Erythroblast (primary cell): Measurements from ENCODE around the gene DDO.
"Not testable (repeated sequence)": the region's sequence is repeated elsewhere in the genome, so short reads cannot be mapped to it uniquely, and the experiment has no call there.

Source experiments
- DNase-seq, 2 experiments: peaks; one replicate each; lab custom pipeline; 2025; lab: John Stamatoyannopoulos, UW
- GATA1 ChIP-seq: IDR thresholded peaks from 2 replicates; pipeline ENCODE4 v1.6.1; 2011; ENCODE audit warnings: low read depth, mild to moderate bottlenecking, control low read depth, low read length, moderate library complexity
- POLR2A ChIP-seq: IDR thresholded peaks from 2 replicates; pipeline ENCODE4 v1.6.1; 2011; ENCODE audit warnings: mild to moderate bottlenecking, low read length

The DDO gene

DNA sequence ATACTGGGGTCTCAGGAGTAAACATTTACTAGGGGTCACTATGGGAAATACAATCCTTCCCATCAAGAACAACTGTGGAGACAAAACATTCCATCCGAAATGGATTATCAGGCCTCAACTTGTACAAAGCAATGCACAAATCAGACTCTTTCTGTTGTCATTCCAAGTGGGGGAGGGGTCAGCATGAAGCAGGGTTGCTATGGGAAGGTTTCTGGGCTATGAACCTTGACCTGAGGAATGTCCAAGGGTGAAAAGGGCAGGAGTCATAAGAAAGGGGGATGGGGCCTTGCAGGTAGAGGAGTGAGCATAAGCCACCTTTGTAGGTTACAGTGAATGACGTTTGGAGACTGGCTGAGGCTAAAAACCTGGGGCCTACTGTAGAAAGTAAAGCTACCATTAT lies 60.4 kb downstream of the DDO start:
- DNase-seq, result no peak
- TF ChIP-seq GATA1 (no peak), POLR2A (no peak)

DNA sequence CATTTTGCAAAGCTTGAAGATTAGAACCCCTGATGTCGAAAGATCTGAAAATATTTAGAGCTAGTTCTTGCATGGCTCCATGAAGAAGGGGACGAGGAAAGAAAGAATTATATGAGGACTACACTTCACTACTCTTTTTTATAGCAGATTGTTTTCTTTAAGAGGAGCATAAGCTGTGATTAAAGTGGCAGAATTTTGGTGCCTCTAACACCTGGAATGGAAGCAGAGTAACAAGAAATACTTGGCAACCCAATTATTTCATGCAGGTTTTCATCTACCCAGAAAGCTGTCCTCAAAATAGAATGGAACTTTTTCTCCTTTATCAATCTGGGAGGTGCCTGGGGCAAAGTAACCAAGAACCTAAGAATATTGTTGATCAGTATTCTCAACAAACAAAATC lies 61.2 kb downstream of the DDO start:
- DNase-seq, result no peak
- TF ChIP-seq POLR2A, result no peak
- no peak for TF ChIP-seq GATA1

DNA sequence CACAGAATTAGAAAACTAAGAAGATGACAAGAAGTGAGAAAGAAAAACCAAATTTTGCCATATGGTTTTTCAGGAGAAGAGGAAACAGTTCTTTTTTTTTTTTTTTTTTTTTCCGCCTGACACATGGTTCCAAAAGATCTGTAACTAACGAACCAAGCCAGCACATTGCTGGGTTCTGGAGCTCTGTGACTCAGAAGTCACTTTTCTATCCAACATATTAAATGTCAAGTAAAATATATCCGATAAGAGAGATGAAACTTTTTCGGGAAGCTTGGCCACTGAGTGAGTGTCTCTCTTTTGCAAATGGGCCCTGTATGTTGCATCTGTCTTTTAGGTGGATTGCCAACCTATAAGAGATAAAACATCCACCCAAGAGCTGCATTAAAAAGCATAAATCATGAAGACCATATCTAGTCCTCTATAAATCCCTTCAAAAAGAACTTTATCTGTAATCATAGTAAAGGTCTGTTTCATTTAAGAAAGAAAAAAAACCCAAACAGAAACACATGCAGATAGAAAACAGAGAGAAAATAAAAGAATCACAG lies 61.8 kb downstream of the DDO start:
- TF ChIP-seq GATA1 (no peak), POLR2A (no peak)
- DNase-seq, result no peak

DNA sequence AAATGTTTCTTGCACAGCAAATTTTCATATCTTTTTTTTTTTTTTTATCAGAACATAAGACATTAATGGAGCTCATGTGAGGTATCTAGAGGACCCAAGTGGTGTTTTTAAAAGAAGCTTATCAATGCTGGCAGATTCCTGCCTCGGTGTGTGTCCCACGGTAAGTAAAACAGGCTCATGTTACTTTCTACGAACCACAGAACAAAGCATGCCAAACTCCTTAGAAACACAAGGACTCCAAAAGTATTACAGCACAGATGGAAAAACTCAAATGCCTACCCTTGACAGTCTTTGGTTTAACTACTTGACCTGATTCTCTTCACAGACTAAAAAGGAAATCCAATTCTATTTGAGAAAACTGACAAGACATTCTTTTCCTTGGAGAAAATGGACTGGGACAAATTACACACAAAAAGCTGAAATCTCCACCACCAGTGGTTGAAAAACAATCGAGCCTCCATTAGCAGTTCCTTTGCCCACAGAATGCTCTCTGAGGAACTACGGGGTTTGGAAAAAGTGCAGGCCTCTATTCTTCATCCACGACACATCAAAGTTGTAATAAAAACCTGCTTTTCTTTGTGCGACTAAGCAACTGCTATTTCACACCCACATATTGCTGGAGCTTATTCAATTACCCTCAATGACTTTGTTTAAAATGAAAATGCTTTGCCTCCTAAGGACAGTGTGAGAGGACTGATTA lies 62.7 kb downstream of the DDO start:
- no peak for DNase-seq
- TF ChIP-seq POLR2A, result no peak
- no peak for TF ChIP-seq GATA1

DNA sequence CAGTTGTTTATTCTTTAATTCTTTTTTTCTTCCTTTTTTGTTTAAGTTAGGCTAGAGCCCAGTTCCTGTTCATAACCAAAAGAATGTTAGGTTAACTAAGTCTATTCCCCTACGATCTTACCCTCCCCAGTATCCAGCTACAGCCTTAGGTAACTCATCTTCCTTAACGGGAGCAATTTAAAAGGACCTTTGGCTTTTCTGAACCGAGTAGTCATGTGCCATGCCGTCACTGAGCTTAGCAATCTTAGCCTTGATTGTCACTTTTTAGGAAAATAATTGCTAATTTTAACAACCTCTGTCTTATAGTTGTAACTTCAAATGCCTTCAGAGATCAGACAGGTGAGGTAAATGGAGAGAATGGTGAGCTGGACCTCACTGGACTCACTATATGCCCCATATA lies 63.4 kb downstream of the DDO start:
- DNase-seq, result no peak
- TF ChIP-seq GATA1 (no peak), POLR2A (no peak)

DNA sequence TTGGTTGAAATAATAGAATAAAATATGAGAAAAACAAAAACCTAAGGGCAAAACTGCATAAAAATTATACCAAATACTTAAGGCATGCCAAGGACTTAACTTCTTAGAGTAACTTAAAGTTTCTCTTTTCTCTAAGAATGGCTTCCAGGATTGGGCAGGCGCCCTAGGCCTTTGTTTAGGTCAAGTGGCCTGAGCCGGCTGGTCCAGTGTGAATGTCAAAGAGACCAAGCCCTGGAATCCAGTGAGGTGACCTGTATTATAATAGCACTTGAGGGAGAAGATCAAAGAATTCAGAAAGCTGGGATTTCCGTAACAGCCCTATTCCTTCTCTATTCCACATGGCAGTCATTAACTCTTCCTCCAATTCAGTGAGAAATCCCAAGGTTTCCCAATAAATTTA lies 63.8 kb downstream of the DDO start:
- no peak for TF ChIP-seq POLR2A
- TF ChIP-seq GATA1, result no peak
- DNase-seq, result no peak

DNA sequence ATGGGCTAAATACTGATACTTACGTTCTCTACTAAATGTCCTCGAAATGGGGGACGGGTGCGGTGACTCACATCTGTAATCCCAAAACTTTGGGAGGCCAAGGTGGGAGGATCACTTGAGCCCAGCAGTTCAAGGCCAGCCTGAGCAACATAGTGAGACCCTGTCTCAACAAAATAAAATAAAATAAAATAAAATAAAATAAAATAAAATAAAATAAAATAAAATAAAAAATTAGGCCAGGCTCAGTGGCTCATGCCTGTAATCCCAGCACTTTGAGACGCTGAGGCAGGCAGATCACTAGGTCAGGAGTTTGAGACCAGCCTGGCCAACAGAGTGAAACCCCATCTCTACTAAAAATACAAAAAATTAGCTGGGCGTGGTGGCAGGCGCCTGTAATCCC lies 64.8 kb downstream of the DDO start:
- not testable (repeated sequence) for DNase-seq

DNA sequence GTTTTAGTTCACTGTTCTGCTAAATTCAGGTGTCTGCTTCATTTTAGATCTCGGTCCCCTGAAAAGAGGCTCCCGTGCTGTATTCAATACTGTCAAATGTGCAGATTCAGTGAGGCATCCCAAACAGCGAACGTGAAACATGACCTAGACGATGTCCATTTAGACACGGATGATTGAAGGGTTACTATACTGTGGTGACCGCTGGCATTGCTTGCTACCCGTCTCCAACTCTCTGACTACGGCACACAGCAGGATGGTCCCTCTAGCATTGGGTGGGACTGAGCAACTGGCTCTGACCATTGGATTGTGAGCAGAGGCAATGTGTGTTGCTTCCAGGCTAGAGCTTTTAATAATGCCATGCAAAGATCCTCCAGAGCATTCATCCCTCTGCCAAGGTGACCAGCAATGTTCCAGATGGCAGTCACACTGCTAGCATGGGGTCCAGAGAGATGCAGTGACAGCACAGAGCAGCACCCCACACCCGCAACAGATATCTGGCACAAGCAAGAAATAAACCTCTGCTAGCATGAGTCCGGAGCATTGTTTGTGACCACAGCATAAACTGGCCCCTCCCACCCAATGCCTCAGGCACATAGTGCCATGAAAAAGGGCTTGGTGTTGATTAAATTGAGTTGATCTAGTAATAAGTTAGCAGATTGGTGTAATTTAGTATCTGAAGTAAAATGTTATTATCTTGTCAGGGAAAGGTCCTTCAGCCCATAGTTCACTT lies 66.2 kb downstream of the DDO start:
- TF ChIP-seq POLR2A, result no peak
- no peak for TF ChIP-seq GATA1
- DNase-seq, result no peak

DNA sequence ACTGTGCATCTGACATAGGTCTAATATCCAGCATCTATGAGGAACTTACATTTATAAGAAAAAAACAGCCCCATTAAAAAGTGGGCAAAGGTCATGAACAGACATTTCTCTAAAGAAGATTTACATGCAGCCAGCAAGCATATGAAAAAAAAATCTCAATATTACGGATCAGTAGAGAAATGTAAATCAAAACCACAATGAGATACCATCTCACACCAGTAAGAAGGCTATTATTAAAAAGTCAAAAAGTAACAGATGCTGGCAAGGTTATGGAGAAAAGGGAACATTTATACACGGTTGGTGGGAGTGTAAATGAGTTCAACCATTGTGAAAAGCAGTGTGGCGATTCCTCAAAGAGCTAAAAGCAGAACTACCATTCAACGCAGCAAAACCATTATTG lies 70.3 kb downstream of the DDO start:
- no peak for TF ChIP-seq GATA1
- no peak for TF ChIP-seq POLR2A
- no peak for DNase-seq

DNA sequence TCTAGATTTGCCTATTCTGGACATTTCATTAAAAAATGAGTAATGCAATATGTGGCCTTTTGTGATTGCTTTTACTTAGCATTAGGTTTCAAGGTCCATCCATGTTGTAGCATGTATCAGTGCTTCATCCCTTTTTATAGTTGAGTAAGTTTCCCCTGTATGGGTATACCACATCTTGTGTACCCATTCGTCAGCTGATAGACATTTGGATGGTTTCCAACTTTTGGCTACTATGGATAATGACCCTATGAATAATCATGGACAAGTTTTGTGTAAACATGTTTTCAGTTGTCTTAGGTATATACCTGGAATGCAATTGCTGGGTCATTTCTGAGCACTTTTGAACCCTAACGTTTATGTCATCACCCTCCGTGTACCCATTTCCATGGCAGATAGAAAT lies 72.6 kb downstream of the DDO start:
- no peak for TF ChIP-seq POLR2A
- TF ChIP-seq GATA1, result no peak
- DNase-seq, result no peak
